RPMI8226 (cell line): Measurements from ENCODE around the gene FARS2.
"Not testable (repeated sequence)": the region's sequence is repeated elsewhere in the genome, so short reads cannot be mapped to it uniquely, and the experiment has no call there.

Experiments
- DNase-seq: peaks from one replicate; pipeline ENCODE4 v3.0.0-alpha.2; 2015

FARS2 gene

DNA sequence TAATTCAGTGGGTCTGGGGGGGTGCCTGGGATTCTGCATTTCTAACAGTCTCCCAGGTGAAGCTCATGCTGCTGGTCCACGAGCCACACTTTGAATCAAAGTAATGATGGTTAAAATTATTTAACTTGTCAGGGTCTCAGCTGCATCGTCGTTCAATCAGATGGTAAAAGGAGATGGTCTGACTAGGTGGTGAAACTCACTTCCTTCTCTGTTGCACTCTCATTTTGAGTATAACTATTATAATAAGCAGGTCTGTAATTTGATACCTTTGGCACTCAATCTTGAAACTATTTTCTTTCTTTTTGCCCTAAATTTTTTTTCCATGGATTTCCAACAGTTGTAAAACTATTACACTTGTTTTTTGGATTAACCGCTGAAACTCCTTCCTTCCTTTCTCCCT lies 292.5 kb downstream of the FARS2 start:
- no peak for DNase-seq

GRCh38 chr6:5554226-5554625 lies 292.9 kb downstream of the FARS2 start:
- DNase-seq, result no peak

- no peak for DNase-seq
Observed at GRCh38 chr6:5556011-5556410, 294.7 kb downstream of the FARS2 start.

DNA sequence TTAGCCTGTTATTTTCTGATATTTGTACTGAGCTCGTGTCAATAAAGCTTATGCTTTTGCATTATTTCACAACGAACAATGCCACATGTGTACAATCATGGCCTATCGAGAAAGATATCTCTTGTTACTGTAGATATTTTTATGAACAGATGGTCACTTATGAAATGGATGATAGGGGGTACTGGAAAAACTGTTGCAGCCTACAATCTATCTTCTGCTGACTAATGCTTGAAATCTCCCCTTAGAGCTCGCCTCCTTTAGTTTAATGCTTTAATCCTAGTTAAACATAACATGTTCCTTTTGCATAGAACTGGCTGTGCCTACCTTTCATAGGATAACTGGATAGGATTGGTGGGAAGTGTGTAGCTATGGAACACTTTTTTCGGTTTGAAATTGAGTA lies 296.2 kb downstream of the FARS2 start:
- no peak for DNase-seq

- no peak for DNase-seq
Observed at GRCh38 chr6:5559651-5560050, 298.3 kb downstream of the FARS2 start.

DNA sequence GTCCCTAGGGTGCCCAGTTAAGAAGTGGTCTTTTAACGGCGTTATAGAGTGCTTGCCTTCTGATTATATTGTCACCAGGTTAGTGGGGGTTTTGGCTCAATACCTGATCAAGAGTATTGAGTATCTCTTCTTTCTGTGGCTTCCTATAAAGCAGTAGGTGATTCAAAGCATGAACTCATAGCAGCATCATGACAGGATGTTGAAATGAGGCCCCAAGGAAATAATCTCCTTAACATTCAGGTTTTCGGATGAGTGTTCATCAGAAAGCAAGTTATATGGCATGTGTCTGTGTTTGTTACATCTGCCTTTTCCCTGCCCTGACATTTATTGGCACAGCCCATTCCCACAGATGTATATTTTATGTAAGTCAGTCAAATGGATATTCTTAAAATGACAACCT lies 301.0 kb downstream of the FARS2 start:
- no peak for DNase-seq

DNA sequence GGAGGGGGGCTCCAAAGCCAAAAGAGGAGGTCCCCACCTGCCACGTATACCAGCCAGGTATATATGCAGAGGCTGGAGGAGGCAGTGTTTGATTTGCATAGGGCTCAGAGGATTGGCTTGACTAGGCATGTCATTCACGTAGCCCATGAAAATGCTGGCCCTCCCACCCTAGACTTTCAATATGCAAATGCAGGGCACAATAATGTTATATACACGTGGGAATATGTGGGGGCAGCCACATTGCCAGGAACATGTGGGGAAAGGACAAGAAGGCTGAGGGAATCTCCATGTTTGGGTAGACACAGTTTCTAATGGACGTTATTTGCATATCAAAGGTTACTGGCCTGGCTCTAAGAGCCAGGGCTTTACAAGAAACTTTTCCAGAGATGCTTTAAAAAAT lies 301.8 kb downstream of the FARS2 start:
- no peak for DNase-seq

DNA sequence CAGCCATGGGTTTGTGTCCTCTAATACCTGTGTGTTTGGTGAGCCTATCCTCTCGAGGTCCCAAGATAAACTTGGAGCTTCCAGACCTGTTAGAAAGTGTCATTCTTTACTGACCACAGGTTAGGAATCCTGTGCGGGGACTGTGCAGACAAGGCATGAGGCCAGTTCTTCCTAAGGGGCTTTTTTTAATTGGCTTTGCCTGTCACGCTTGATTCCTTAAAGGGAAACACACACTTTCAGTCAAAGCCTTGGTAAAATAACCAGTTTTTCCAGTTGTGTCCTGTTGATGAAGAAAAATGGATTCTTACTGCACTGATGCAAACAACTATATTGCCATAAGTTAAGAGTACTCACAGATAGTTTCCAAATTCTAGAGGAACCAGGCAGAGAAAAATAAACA lies 303.4 kb downstream of the FARS2 start:
- DNase-seq, result not testable (repeated sequence)

GRCh38 chr6:5565971-5566370 lies 304.7 kb downstream of the FARS2 start:
- DNase-seq, result no peak

DNA sequence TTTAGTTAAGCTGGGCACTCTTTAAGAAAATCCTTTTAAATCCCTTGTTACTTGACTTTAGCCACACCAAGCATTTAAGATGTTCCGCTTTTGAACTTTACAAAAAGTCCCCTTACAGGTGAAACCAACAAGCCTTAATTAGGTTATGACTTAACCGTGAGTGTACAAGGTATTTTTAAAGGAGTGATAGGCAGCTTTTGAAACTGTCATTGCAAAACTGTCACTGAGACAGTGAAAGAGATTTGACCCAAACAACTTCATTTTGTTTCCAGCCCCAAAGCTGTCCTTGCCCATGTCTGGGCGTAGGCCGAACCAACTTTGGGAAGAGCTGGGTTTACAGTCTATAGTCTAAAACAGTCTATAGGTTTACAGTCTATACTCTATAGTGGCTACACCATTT lies 305.4 kb downstream of the FARS2 start:
- DNase-seq, result no peak

- DNase-seq, result no peak
Observed at GRCh38 chr6:5567352-5567751, 306.0 kb downstream of the FARS2 start.

- no peak for DNase-seq
Observed at GRCh38 chr6:5567890-5568289, 306.6 kb downstream of the FARS2 start.

DNA sequence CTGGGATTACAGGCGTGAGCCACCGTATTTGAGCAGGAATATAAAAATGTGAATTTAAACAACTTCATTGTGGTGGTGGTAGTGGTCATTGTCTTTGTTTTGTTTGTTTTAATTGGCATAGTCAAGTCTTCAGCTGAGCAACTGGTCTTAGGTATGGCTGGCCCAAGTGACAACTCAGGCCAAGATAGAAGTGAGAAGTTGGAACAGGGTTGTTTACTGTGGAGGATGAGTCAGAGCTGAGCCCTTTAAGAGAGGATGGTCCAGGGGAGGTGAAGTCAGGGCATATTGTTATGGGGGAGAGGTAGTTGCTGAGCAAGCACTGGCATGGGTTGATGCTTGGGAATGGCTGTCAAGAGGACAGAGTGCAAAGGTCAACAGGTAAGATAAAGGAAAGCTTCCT lies 308.2 kb downstream of the FARS2 start:
- no peak for DNase-seq

DNA sequence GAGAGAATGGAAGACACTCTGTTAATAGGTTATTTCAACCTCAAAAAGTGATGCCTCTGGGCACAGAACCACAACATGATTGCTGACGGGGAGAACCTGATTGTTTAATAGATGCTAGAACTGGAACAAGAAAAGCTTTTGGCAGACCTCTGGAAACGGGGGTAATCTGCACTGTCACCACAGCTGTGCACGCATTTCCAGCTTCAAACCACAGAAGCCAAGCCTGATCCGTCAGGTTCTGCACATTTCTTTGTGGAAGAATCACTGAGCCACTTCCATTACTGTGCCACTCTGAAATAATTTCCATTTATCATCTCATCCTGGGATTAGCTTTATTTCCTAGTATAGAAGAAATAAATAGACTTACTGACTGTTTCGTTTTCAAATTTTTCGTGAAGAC lies 309.3 kb downstream of the FARS2 start:
- DNase-seq, result no peak

- no peak for DNase-seq
Observed at GRCh38 chr6:5580736-5581581, 319.6 kb downstream of the FARS2 start.

GRCh38 chr6:5582762-5583161 lies 321.4 kb downstream of the FARS2 start:
- no peak for DNase-seq

DNA sequence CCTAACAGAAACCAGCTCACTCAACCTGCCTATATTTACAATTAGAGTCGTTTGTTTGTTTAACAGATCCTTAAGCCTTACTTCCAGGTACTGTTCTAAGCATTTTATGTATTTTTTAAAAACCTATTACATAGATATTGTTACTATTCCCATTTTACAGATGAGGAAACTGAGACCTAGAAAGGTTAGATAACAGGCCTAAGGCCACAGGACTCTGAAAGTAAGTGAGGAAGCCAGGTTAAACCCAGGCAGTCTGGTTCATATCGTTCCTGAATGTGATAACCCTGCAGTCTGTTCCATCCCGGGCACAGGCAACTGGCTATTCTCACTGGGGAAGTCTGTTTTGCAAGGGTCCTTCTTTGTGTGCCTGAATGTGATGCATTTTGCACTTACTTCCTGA lies 322.2 kb downstream of the FARS2 start:
- no peak for DNase-seq

DNA sequence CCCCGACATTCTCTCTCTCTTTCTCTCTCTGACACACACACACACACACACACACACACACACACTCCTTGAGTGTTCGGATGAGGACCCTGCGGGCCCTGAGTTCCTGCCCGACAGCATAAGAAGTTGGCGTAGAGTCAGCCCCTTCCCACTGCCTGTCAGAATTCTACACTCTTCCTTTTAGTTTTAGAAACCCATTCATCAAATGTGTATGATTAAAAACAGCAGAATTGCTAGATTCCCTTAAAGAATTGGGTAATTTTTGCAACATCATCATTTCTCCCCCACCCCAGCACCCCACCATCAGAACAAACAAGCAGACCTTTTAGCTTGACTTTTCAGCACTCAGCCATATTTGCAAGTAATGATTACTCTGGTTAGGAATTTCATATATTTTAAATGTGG lies 322.8 kb downstream of the FARS2 start:
- DNase-seq, result no peak

- DNase-seq, result no peak
Observed at GRCh38 chr6:5587648-5588047, 326.3 kb downstream of the FARS2 start.

DNA sequence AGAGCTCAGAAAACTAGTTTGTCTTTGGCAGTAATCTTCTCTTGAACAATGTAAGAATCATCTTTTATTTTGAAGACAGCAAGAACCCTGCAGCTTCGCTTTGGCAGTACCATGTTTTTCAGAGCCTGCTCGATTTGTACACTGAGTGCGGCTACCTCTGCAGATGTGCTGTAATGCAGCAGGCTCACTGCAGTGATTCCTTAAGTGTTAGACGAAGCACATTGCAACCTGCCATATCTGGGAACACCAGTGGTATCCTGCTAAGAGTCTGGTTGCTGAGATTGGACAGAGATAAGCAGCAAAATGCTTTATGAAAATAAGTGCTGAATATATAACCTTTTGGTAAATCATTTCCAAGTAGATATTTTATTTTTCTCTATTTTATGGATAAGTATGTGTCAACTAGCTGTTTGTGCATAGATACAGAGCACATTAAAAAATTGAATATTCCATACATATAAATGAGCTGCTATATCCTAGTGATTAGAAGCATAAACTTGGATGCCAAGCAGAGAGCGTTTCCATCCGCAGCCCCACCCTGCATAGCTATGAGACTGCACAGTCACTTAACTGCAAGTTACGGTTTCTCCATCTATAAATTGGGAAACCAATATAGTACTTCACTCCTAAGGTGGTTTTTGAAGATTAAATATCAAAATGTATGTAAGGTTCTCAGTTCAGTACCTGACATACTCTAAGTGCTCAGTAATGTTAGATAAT lies 328.3 kb downstream of the FARS2 start:
- no peak for DNase-seq

DNA sequence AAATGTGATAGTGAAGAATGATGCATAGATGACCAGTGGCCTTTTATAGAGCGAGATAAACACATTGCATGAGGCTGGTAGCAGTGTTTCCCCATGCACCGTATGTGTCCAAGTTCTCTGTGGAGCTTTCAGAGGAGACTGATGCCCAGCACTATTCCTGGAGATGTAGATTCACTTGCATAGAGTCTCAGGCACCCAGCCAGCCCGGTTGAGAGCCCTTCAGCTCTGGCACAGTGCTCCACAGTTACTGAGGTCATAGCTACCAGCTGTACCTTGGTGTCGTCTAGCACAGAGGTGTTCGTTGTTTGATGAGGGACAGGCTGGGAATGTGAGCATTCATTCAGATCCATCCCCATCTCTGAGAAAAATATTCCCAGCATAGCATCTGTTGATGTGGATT lies 328.9 kb downstream of the FARS2 start:
- DNase-seq, result no peak

DNA sequence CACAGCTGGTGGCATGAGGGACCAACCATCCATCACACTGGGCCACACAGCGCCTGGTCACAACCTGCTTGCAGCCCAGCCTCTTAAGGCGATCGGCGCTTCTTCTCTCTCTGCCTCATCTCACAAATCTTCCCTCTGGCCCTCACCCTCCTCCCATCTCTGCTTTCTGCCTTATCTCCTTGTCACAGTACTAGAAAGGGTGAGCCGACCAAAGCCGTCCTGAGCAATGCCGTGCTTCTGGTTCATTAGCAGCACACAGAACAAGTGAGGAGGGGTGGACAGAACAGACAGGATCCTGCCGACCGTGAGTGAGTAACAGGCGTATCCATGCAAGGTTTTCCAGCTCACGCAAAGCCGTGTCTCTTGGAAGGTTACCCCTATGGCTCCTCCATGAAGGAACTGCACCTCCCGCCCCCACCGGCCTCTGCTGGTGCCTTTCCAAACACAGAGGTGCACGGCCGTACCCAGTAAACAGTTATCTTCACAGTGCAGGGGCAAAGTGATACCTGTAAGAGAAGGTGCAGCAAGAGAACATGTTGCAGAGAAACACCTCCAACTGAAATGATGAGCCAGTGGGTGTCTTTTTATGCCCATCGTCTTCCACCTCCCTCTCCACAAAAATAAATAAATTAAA lies 331.7 kb downstream of the FARS2 start:
- no peak for DNase-seq

DNA sequence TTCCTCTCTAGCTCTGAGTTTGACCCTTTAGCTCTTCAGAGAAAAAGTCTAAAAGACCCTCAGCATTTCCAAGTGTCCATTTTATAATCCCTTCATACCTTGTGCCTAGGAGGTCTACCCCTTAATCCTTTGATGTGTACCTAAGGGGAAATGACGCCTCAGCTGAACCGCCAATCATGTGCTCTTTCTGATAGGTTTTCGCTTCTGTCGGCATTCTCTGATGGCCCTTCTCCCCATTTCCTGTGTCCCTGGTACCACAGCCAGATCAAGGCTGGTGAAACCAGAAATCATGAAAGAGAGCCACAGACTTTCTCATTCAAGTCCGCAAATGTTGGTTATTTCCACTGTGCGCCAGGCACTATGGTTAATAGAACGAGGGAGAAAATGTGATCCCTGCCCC lies 333.9 kb downstream of the FARS2 start:
- no peak for DNase-seq

GRCh38 chr6:5597413-5597812 lies 336.1 kb downstream of the FARS2 start:
- DNase-seq, result no peak
